HCT116 (cell line): ENCODE results near the gene WDR33. TPM values are rescaled to one million over a fixed set of nuclear protein-coding genes. Genes with fewer than 3 reads are reported as not detected.

Experiments used
- ATAC-seq: fragments of 200-7000 bp; cut with Tn5 transposase; 2 replicates; pipeline ENCODE4 v1.9.1; 2020; ENCODE audit warnings: mild to moderate bottlenecking, moderate library complexity
- BruUV-seq: library from RNA; stranded (reverse); fragments of 400-500 nt; replicated peaks from 2 replicates; lab custom pipeline; 2021; lab: Mats Ljungman, UMichigan
- CTCF ChIA-PET: fragments of 300-600 bp; sonication (Branson Sonifier 250); formaldehyde crosslinking; loops from one replicate; lab custom pipeline; 2021; ENCODE audit warnings: antibody characterized with exemption; lab: Charles Lee
- POLR2A ChIA-PET: fragments of 300-600, 350-600 bp; sonication (Branson Sonifier 250); formaldehyde crosslinking; loops from one replicate; lab custom pipeline; 2021; ENCODE audit warnings: antibody characterized with exemption; lab: Charles Lee
- RAD21 ChIA-PET, 2 experiments: fragments of 300-600 bp; sonication (Branson Sonifier 250); formaldehyde crosslinking; loops; one replicate each; lab custom pipeline; 2023; ENCODE audit warnings: low total read pairs in 2 of 2; ENCODE audit not compliant: uncharacterized antibody in 2 of 2, unreplicated experiment in 2 of 2, low non-redundant PET in 1 of 2; lab: Charles Lee
- DNase-seq: peaks from one replicate; pipeline ENCODE4 v3.0.0-alpha.2; 2010; ENCODE audit warnings: low read depth, low spot score
- H2AFZ ChIP-seq: fragments of 200-600 bp; shearing (Covaris generic), sonication (generic); 2 replicates; pipeline ENCODE4 v1.6.1; 2017; ENCODE audit warnings: low read depth, mixed run types, mixed read lengths, antibody characterized with exemption, low read length; ENCODE audit not compliant: poor library complexity, severe bottlenecking
- H3K27ac ChIP-seq: 2 replicates; pipeline ENCODE4 v1.5.1; 2012; ENCODE audit warnings: low read depth, low read length
- H3K27me3 ChIP-seq: fragments of 200-600 bp; sonication (generic); 2 replicates; pipeline ENCODE4 v1.6.1; 2016; ENCODE audit warnings: mixed run types, low read length, mixed read lengths; ENCODE audit not compliant: insufficient read depth
- H3K36me3 ChIP-seq, 2 experiments: fragments of 200-500 bp in 1 of 2; fragments of 200-600 bp in 1 of 2; sonication (Bioruptor generic) in 1 of 2; sonication (generic) in 1 of 2; 2 replicates each; pipeline versions ENCODE4 v1.5.1 to v1.6.1; 2014 to 2016; ENCODE audit warnings: low read length in 2 of 2, inconsistent platforms in 1 of 2, mixed read lengths in 1 of 2, mixed run types in 1 of 2; ENCODE audit not compliant: insufficient read depth in 2 of 2, control insufficient read depth in 1 of 2
- H3K4me1 ChIP-seq, 2 experiments: fragments of 200-600 bp in 1 of 2; sonication (generic) in 1 of 2; 2 replicates each; pipeline versions ENCODE4 v1.5.1 to v1.6.1; 2012 to 2017; ENCODE audit warnings: low read length in 2 of 2, inconsistent platforms in 1 of 2, mild to moderate bottlenecking in 1 of 2, mixed read lengths in 1 of 2, mixed run types in 1 of 2, moderate library complexity in 1 of 2; ENCODE audit not compliant: insufficient read depth in 2 of 2, control insufficient read depth in 1 of 2
- H3K4me2 ChIP-seq: fragments of 200-600 bp; sonication (generic); 2 replicates; pipeline ENCODE4 v1.6.1; 2017; ENCODE audit warnings: mixed run types, low read length, mixed read lengths
- H3K4me3 ChIP-seq, 2 experiments: fragments of 200-600 bp in 1 of 2; sonication (generic) in 1 of 2; replicated peaks in 1 of 2; 2 replicates each; pipeline ENCODE4 v1.5.1; 2011 to 2016; ENCODE audit warnings: low read length in 2 of 2, control low read depth in 1 of 2, low read depth in 1 of 2, mild to moderate bottlenecking in 1 of 2, mixed read lengths in 1 of 2, mixed run types in 1 of 2
- H3K79me2 ChIP-seq: fragments of 200-600 bp; sonication (generic); 2 replicates; pipeline ENCODE4 v1.6.1; 2017; ENCODE audit warnings: mild to moderate bottlenecking, mixed run types, low read length, moderate library complexity, mixed read lengths; ENCODE audit not compliant: insufficient read depth
- H3K9ac ChIP-seq: fragments of 200-600 bp; sonication (generic); 2 replicates; pipeline ENCODE4 v1.6.1; 2016; ENCODE audit warnings: low read length, mixed read lengths
- H3K9me2 ChIP-seq: fragments of 200-600 bp; sonication (generic), shearing (Covaris generic); 2 replicates; pipeline ENCODE4 v1.6.1; 2017; ENCODE audit warnings: mixed run types, mild to moderate bottlenecking, moderate library complexity; ENCODE audit not compliant: insufficient read depth
- H3K9me3 ChIP-seq, 2 experiments: fragments of 200-500 bp in 1 of 2; fragments of 200-600 bp in 1 of 2; sonication (Bioruptor generic) in 1 of 2; sonication (generic) in 1 of 2; 2 replicates each; pipeline ENCODE4 v1.6.1; 2014 to 2017; ENCODE audit warnings: low read length in 2 of 2, mixed read lengths in 2 of 2, inconsistent platforms in 1 of 2, low read depth in 1 of 2, mild to moderate bottlenecking in 1 of 2, mixed run types in 1 of 2, moderate library complexity in 1 of 2; ENCODE audit not compliant: control insufficient read depth in 1 of 2, insufficient read depth in 1 of 2
- H4K20me1 ChIP-seq: fragments of 200-600 bp; sonication (generic), shearing (Covaris generic); 2 replicates; pipeline ENCODE4 v1.6.1; 2017; ENCODE audit warnings: mixed run types, mild to moderate bottlenecking, moderate library complexity; ENCODE audit not compliant: insufficient read depth
- ATF3 ChIP-seq: IDR thresholded peaks from 2 replicates; pipeline ENCODE4 v1.6.1; 2012
- CBX3 ChIP-seq: IDR thresholded peaks from 2 replicates; pipeline ENCODE4 v1.6.1; 2012; ENCODE audit warnings: low read depth
- CEBPB ChIP-seq: IDR thresholded peaks from 2 replicates; pipeline ENCODE4 v1.6.1; 2012; ENCODE audit warnings: low read depth
- EGR1 ChIP-seq: IDR thresholded peaks from 2 replicates; pipeline ENCODE4 v1.6.1; 2012; ENCODE audit warnings: low read depth
- ELF1 ChIP-seq: IDR thresholded peaks from 2 replicates; pipeline ENCODE4 v1.6.1; 2012; ENCODE audit warnings: low read depth, borderline replicate concordance
- EZH2phosphoT487 ChIP-seq: fragments of 200-600 bp; IDR thresholded peaks from 2 replicates; pipeline ENCODE4 v1.6.1; 2018; ENCODE audit warnings: antibody characterized with exemption, borderline replicate concordance
- FOSL1 ChIP-seq: IDR thresholded peaks from 2 replicates; pipeline ENCODE4 v1.6.1; 2012; ENCODE audit warnings: low read depth
- MAX ChIP-seq: IDR thresholded peaks from 2 replicates; pipeline ENCODE4 v1.6.1; 2012
- POLR2A ChIP-seq: IDR thresholded peaks from 2 replicates; pipeline ENCODE4 v1.7.0; 2011; ENCODE audit warnings: borderline replicate concordance; ENCODE audit not compliant: insufficient read depth, insufficient read length; ENCODE audit errors: extremely low read depth
- RAD21 ChIP-seq: IDR thresholded peaks from 2 replicates; pipeline ENCODE4 v1.6.1; 2012; ENCODE audit warnings: low read depth, mild to moderate bottlenecking
- SIN3A ChIP-seq: IDR thresholded peaks from 2 replicates; pipeline ENCODE4 v1.6.1; 2012; ENCODE audit warnings: low read depth
- SRF ChIP-seq: IDR thresholded peaks from 2 replicates; pipeline ENCODE4 v1.6.1; 2012; ENCODE audit warnings: low read depth
- TCF7L2 ChIP-seq: IDR thresholded peaks from 2 replicates; pipeline ENCODE4 v1.7.0; 2011; ENCODE audit warnings: borderline replicate concordance, inconsistent platforms; ENCODE audit not compliant: insufficient read depth, insufficient read length; ENCODE audit errors: extremely low read depth
- YY1 ChIP-seq: IDR thresholded peaks from 2 replicates; pipeline ENCODE4 v1.6.1; 2011; ENCODE audit warnings: low read length, low read depth, moderate library complexity, mild to moderate bottlenecking; ENCODE audit not compliant: insufficient replicate concordance; ENCODE audit errors: extremely low read depth
- ZFX ChIP-seq: fragments of 450-650 bp; IDR thresholded peaks from 2 replicates; pipeline ENCODE4 v1.6.1; 2017
- ZNF274 ChIP-seq: fragments of 200-500 bp; sonication (Bioruptor generic); IDR thresholded peaks from 2 replicates; pipeline ENCODE4 v1.6.1; 2014; ENCODE audit warnings: mild to moderate bottlenecking, low read depth, low read length, inconsistent platforms
- intact Hi-C: fragments of 100-400 bp; cut with micrococcal nuclease; formaldehyde crosslinking; loops from 2 replicates; pipeline ENCODE4 v1.10.0; 2022
- total RNA-seq: library from RNA; stranded (reverse); gene quantifications from one replicate; pipeline ENCODE4 v1.2.1, GENCODE V29; 2021; ENCODE audit not compliant: unreplicated experiment
- TF ChIP-seq, protein P1 (sequence below): IDR thresholded peaks from 2 replicates; pipeline ENCODE4 v1.6.1; 2012; ENCODE audit warnings: low read depth
- TF ChIP-seq, protein P2 (sequence below), 3 experiments: fragments of 200-600 bp in 1 of 3; sonication (generic) in 1 of 3; IDR thresholded peaks in 2 of 3; conservative IDR thresholded peaks in 1 of 3; 2 replicates each; pipeline ENCODE4 v1.5.1; 2012 to 2017; ENCODE audit warnings: low read depth in 2 of 3, low read length in 2 of 3, antibody characterized with exemption in 1 of 3, borderline replicate concordance in 1 of 3, control low read depth in 1 of 3, mild to moderate bottlenecking in 1 of 3, mixed read lengths in 1 of 3, mixed run types in 1 of 3, moderate library complexity in 1 of 3; ENCODE audit not compliant: insufficient read depth in 1 of 3

WDR33 gene
- total RNA-seq, 1 experiment from 2014 or later, result 52.5 TPM

- BruUV-seq, result no TSS peak
- Histone ChIP-seq H2AFZ (no peak overlapping the region), H3K9me3 (no peaks in the 10 kb centered on the region; a peak in 1 of 4 replicates), H3K27me3 (no peaks in the 10 kb centered on the region), H3K9me2 (no peaks in the 10 kb centered on the region), H3K79me2 (no peaks in the 10 kb centered on the region), H3K9ac (no peak overlapping the region)
- ChIA-PET POLR2A (no interaction called here), RAD21 (no interaction called here), CTCF (no interaction called here)
- no peak for ATAC-seq
- intact Hi-C loops, result no loop called here
- no peak for TF ChIP-seq FOSL1
- TF ChIP-seq, protein P1, sequence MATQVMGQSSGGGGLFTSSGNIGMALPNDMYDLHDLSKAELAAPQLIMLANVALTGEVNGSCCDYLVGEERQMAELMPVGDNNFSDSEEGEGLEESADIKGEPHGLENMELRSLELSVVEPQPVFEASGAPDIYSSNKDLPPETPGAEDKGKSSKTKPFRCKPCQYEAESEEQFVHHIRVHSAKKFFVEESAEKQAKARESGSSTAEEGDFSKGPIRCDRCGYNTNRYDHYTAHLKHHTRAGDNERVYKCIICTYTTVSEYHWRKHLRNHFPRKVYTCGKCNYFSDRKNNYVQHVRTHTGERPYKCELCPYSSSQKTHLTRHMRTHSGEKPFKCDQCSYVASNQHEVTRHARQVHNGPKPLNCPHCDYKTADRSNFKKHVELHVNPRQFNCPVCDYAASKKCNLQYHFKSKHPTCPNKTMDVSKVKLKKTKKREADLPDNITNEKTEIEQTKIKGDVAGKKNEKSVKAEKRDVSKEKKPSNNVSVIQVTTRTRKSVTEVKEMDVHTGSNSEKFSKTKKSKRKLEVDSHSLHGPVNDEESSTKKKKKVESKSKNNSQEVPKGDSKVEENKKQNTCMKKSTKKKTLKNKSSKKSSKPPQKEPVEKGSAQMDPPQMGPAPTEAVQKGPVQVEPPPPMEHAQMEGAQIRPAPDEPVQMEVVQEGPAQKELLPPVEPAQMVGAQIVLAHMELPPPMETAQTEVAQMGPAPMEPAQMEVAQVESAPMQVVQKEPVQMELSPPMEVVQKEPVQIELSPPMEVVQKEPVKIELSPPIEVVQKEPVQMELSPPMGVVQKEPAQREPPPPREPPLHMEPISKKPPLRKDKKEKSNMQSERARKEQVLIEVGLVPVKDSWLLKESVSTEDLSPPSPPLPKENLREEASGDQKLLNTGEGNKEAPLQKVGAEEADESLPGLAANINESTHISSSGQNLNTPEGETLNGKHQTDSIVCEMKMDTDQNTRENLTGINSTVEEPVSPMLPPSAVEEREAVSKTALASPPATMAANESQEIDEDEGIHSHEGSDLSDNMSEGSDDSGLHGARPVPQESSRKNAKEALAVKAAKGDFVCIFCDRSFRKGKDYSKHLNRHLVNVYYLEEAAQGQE, result no peak
- no peak for TF ChIP-seq EGR1
- TF ChIP-seq RAD21, result no peak
- no peak for TF ChIP-seq CBX3
- no peak for TF ChIP-seq ZFX
- no peak for TF ChIP-seq YY1
- no peak for TF ChIP-seq ATF3
- TF ChIP-seq ELF1, result no peak
- no peak for TF ChIP-seq SIN3A
- TF ChIP-seq EZH2phosphoT487, result no peak
- TF ChIP-seq, protein P2, sequence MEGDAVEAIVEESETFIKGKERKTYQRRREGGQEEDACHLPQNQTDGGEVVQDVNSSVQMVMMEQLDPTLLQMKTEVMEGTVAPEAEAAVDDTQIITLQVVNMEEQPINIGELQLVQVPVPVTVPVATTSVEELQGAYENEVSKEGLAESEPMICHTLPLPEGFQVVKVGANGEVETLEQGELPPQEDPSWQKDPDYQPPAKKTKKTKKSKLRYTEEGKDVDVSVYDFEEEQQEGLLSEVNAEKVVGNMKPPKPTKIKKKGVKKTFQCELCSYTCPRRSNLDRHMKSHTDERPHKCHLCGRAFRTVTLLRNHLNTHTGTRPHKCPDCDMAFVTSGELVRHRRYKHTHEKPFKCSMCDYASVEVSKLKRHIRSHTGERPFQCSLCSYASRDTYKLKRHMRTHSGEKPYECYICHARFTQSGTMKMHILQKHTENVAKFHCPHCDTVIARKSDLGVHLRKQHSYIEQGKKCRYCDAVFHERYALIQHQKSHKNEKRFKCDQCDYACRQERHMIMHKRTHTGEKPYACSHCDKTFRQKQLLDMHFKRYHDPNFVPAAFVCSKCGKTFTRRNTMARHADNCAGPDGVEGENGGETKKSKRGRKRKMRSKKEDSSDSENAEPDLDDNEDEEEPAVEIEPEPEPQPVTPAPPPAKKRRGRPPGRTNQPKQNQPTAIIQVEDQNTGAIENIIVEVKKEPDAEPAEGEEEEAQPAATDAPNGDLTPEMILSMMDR (IDR thresholded peaks at IDR 0.05 in 2 of 3, conservative IDR thresholded peaks at IDR 0.05 in 1 of 3; ENCODE audit: borderline replicate concordance in 1 of 3, insufficient read depth in 1 of 3, low read depth in 2 of 3, low read length in 2 of 3), result no peak
- TF ChIP-seq ZNF274, result no peak
- TF ChIP-seq POLR2A, result no peak
- TF ChIP-seq SRF, result no peak
- TF ChIP-seq TCF7L2, result no peak
- TF ChIP-seq CEBPB, result no peak
- TF ChIP-seq MAX, result no peak
- TF ChIP-seq, all 23 proteins: peak for 0
- no peaks in the 10 kb centered on the region for H3K36me3 ChIP-seq
- no peak overlapping the region for H3K4me2 ChIP-seq
- H3K4me1 ChIP-seq, result peaks cover 0 to 8% of the 10 kb centered on the region in 2 experiments; a peak in 1 of 4 replicates
- no peaks in the 10 kb centered on the region for H4K20me1 ChIP-seq
- no peak overlapping the region for H3K4me3 ChIP-seq
- no peak overlapping the region for H3K27ac ChIP-seq
- DNase-seq, result no peak
Observed at GRCh38 chr2:127665267-127665893, 145.6 kb downstream of the WDR33 start.
